Measurements from ENCODE around the gene ATG4C. TPM values are rescaled to one million over a fixed set of nuclear protein-coding genes. Genes with fewer than 3 reads are reported as not detected.

The ATG4C gene
- total and polyA plus RNA-seq, 2 experiments from 2014 or later = 7.2 to 10.6 TPM

GRCh38 chr1:62841587-62842169, 57.7 kb downstream of the ATG4C start:
- Histone ChIP-seq H3K9me3 (ENCODE audit: low read depth) (no peaks in the 10 kb centered on the region), H3K79me2 (no peaks in the 10 kb centered on the region), H3K4me2 (no peak overlapping the region), H3K27me3 (no peaks in the 10 kb centered on the region), H3K4me1 (ENCODE audit: insufficient read depth) (no peaks in the 10 kb centered on the region), H2AFZ (no peak overlapping the region), H3K27ac (no peak overlapping the region), H3K9me2 (replicated peaks; ENCODE audit: insufficient read depth) (no peaks in the 10 kb centered on the region), H4K20me1 (ENCODE audit: insufficient read depth, poor library complexity, severe bottlenecking) (no peaks in the 10 kb centered on the region), H3K4me3 (no peak overlapping the region), H3K36me3 (replicated peaks; ENCODE audit: insufficient read depth, low read depth) (no peaks in the 10 kb centered on the region)
- peak; percentile 72 for DNase-seq (ENCODE audit: low spot score)
- TF ChIP-seq EZH2 (IDR thresholded peaks at IDR 0.05; ENCODE audit: borderline replicate concordance) = no peak
- TF ChIP-seq, protein P1, sequence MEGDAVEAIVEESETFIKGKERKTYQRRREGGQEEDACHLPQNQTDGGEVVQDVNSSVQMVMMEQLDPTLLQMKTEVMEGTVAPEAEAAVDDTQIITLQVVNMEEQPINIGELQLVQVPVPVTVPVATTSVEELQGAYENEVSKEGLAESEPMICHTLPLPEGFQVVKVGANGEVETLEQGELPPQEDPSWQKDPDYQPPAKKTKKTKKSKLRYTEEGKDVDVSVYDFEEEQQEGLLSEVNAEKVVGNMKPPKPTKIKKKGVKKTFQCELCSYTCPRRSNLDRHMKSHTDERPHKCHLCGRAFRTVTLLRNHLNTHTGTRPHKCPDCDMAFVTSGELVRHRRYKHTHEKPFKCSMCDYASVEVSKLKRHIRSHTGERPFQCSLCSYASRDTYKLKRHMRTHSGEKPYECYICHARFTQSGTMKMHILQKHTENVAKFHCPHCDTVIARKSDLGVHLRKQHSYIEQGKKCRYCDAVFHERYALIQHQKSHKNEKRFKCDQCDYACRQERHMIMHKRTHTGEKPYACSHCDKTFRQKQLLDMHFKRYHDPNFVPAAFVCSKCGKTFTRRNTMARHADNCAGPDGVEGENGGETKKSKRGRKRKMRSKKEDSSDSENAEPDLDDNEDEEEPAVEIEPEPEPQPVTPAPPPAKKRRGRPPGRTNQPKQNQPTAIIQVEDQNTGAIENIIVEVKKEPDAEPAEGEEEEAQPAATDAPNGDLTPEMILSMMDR (IDR thresholded peaks at IDR 0.05; ENCODE audit: poor library complexity) = peak; percentile 84
- TF ChIP-seq EZH2phosphoT487 (IDR thresholded peaks at IDR 0.05; ENCODE audit: low read depth, severe bottlenecking, unreplicated experiment) = no peak
- WGBS (ENCODE audit: low lambda C conversion rate, missing lambda C conversion rate) = 5% methylated on average over 3 of the region's 3 CpGs

GRCh38 chr1:62844030-62844429, 60.1 kb downstream of the ATG4C start:
- H4K20me1 ChIP-seq (ENCODE audit: insufficient read depth, poor library complexity, severe bottlenecking) = no peaks in the 10 kb centered on the region
- no peak overlapping the region for H3K27ac ChIP-seq
- DNase-seq (ENCODE audit: low spot score) = no peak
- H3K9me3 ChIP-seq (ENCODE audit: low read depth) = no peaks in the 10 kb centered on the region
- H3K36me3 ChIP-seq (replicated peaks; ENCODE audit: insufficient read depth, low read depth) = no peaks in the 10 kb centered on the region
- H2AFZ ChIP-seq = no peak overlapping the region
- no peak for TF ChIP-seq EZH2 (IDR thresholded peaks at IDR 0.05; ENCODE audit: borderline replicate concordance)
- TF ChIP-seq, protein P1 (IDR thresholded peaks at IDR 0.05; ENCODE audit: poor library complexity) = no peak
- TF ChIP-seq EZH2phosphoT487 (IDR thresholded peaks at IDR 0.05; ENCODE audit: low read depth, severe bottlenecking, unreplicated experiment) = no peak
- H3K4me2 ChIP-seq = no peak overlapping the region
- no peaks in the 10 kb centered on the region for H3K4me1 ChIP-seq (ENCODE audit: insufficient read depth)
- no peaks in the 10 kb centered on the region for H3K9me2 ChIP-seq (replicated peaks; ENCODE audit: insufficient read depth)
- no peaks in the 10 kb centered on the region for H3K79me2 ChIP-seq
- H3K27me3 ChIP-seq = no peaks in the 10 kb centered on the region
- no peak overlapping the region for H3K4me3 ChIP-seq

DNA sequence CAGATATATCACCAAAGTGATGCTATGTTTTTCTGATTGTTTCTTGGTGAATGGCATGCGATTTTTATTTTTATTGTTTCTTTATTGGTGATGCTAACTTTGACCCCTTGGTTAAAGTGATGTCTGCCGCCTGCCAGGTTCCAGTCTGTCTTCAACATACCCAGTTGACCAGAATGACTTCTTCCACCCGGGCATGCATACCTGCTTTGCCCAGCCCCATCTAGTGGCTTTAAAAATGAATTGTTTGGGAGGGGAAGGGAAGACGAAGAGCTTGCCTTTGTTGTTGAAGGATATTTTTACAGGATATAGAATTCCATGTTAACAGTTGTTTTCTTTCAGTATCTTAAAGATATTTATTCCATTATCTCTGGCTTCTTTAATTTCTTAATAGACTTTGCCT, 65.1 kb downstream of the ATG4C start:
- H4K20me1 ChIP-seq (ENCODE audit: insufficient read depth, poor library complexity, severe bottlenecking) = no peaks in the 10 kb centered on the region
- no peak for DNase-seq (ENCODE audit: low spot score)
- no peaks in the 10 kb centered on the region for H3K27me3 ChIP-seq
- H3K9me3 ChIP-seq (ENCODE audit: low read depth) = no peaks in the 10 kb centered on the region
- no peak for TF ChIP-seq EZH2 (IDR thresholded peaks at IDR 0.05; ENCODE audit: borderline replicate concordance)
- TF ChIP-seq, protein P1 (IDR thresholded peaks at IDR 0.05; ENCODE audit: poor library complexity) = no peak
- TF ChIP-seq EZH2phosphoT487 (IDR thresholded peaks at IDR 0.05; ENCODE audit: low read depth, severe bottlenecking, unreplicated experiment) = no peak
- H3K4me1 ChIP-seq (ENCODE audit: insufficient read depth) = no peaks in the 10 kb centered on the region
- H3K4me2 ChIP-seq = no peak overlapping the region
- no peaks in the 10 kb centered on the region for H3K9me2 ChIP-seq (replicated peaks; ENCODE audit: insufficient read depth)
- no peak overlapping the region for H3K27ac ChIP-seq
- 77% methylated on average over 4 of the region's 4 CpGs for WGBS (ENCODE audit: low lambda C conversion rate, missing lambda C conversion rate)
- H3K4me3 ChIP-seq = no peak overlapping the region
- no peaks in the 10 kb centered on the region for H3K79me2 ChIP-seq
- no peak overlapping the region for H2AFZ ChIP-seq
- H3K36me3 ChIP-seq (replicated peaks; ENCODE audit: insufficient read depth, low read depth) = no peaks in the 10 kb centered on the region

- no peaks in the 10 kb centered on the region for H3K4me1 ChIP-seq (ENCODE audit: insufficient read depth)
- no peak overlapping the region for H3K27ac ChIP-seq
- TF ChIP-seq EZH2 (IDR thresholded peaks at IDR 0.05; ENCODE audit: borderline replicate concordance) (no peak), EZH2phosphoT487 (IDR thresholded peaks at IDR 0.05; ENCODE audit: low read depth, severe bottlenecking, unreplicated experiment) (no peak)
- TF ChIP-seq, protein P1 (IDR thresholded peaks at IDR 0.05; ENCODE audit: poor library complexity) = no peak
- H2AFZ ChIP-seq = no peak overlapping the region
- no peaks in the 10 kb centered on the region for H3K9me3 ChIP-seq (ENCODE audit: low read depth)
- H3K27me3 ChIP-seq = no peaks in the 10 kb centered on the region
- no peaks in the 10 kb centered on the region for H3K79me2 ChIP-seq
- H3K4me2 ChIP-seq = no peak overlapping the region
- H3K36me3 ChIP-seq (replicated peaks; ENCODE audit: insufficient read depth, low read depth) = no peaks in the 10 kb centered on the region
- no peaks in the 10 kb centered on the region for H3K9me2 ChIP-seq (replicated peaks; ENCODE audit: insufficient read depth)
- no peak overlapping the region for H3K4me3 ChIP-seq
- no peaks in the 10 kb centered on the region for H4K20me1 ChIP-seq (ENCODE audit: insufficient read depth, poor library complexity, severe bottlenecking)
- DNase-seq (ENCODE audit: low spot score) = no peak
These were observed 68.3 kb downstream of the ATG4C start for GRCh38 chr1:62852253-62852652.
